Jurkat, Clone E6-1 (cell line): ENCODE results near the gene KATNB1.
"Not testable (repeated sequence)": the region's sequence is repeated elsewhere in the genome, so short reads cannot be mapped to it uniquely, and the experiment has no call there.

ENCODE experiments used
- DNase-seq: peaks from one replicate; pipeline ENCODE4 v3.0.0-alpha.2; 2011; ENCODE audit warnings: low read depth, low spot score
- H3K4me3 ChIP-seq: 2 replicates; pipeline ENCODE4 v1.5.1; 2011; ENCODE audit warnings: mild to moderate bottlenecking, low read length, control low read depth, moderate library complexity

Gene KATNB1

GRCh38 chr16:57763285-57764005 is 27.9 kb downstream of the KATNB1 start:
- no peak for DNase-seq
- no peak overlapping the region for H3K4me3 ChIP-seq

GRCh38 chr16:57764006-57764340 is 28.4 kb downstream of the KATNB1 start:
- no peak overlapping the region for H3K4me3 ChIP-seq
- no peak for DNase-seq

- no peak overlapping the region for H3K4me3 ChIP-seq
- peak; percentile 51 for DNase-seq
These were observed 29.0 kb downstream of the KATNB1 start for GRCh38 chr16:57764341-57765159.

- DNase-seq = no peak
- no peak overlapping the region for H3K4me3 ChIP-seq
These were observed 29.7 kb downstream of the KATNB1 start for GRCh38 chr16:57765160-57765728.

GRCh38 chr16:57766714-57767348 is 31.3 kb downstream of the KATNB1 start:
- no peak for DNase-seq
- no peak overlapping the region for H3K4me3 ChIP-seq

GRCh38 chr16:57769541-57770145 is 34.1 kb downstream of the KATNB1 start:
- no peak for DNase-seq
- no peak overlapping the region for H3K4me3 ChIP-seq

- DNase-seq = no peak
- H3K4me3 ChIP-seq = no peak overlapping the region
These were observed 34.8 kb downstream of the KATNB1 start for GRCh38 chr16:57770361-57770760.

GRCh38 chr16:57771141-57771785 is 35.7 kb downstream of the KATNB1 start:
- no peak overlapping the region for H3K4me3 ChIP-seq
- DNase-seq = no peak

- no peak for DNase-seq
- no peak overlapping the region for H3K4me3 ChIP-seq
These were observed 37.4 kb downstream of the KATNB1 start for GRCh38 chr16:57773019-57773418.

- no peak overlapping the region for H3K4me3 ChIP-seq
- DNase-seq = no peak
These were observed 38.2 kb downstream of the KATNB1 start for GRCh38 chr16:57773655-57774295.

GRCh38 chr16:57774705-57775285 is 39.2 kb downstream of the KATNB1 start:
- no peak overlapping the region for H3K4me3 ChIP-seq
- DNase-seq = no peak

GRCh38 chr16:57775661-57776469 is 40.3 kb downstream of the KATNB1 start:
- no peak for DNase-seq
- no peak overlapping the region for H3K4me3 ChIP-seq

GRCh38 chr16:57778658-57779057 is 43.1 kb downstream of the KATNB1 start:
- no peak for DNase-seq
- H3K4me3 ChIP-seq = no peak overlapping the region

GRCh38 chr16:57779836-57780235 is 44.3 kb downstream of the KATNB1 start:
- not testable (repeated sequence) for DNase-seq, H3K4me3 ChIP-seq

GRCh38 chr16:57781349-57781740 is 45.8 kb downstream of the KATNB1 start:
- no peak overlapping the region for H3K4me3 ChIP-seq
- DNase-seq = no peak

GRCh38 chr16:57781741-57782606 is 46.4 kb downstream of the KATNB1 start:
- no peak overlapping the region for H3K4me3 ChIP-seq
- DNase-seq = no peak
